Activated CD4-positive, alpha-beta T cell treated with anti-CD3 and anti-CD28 coated beads, Interleukin-2, amount 50 U/mL, for 16 hours (primary cell): Measurements from ENCODE around the gene ANKRD13B.

Source experiments
- DNase-seq: peaks from one replicate; pipeline ENCODE4 v3.0.0-alpha.2; 2020

The ANKRD13B gene

GRCh38 chr17:29653995-29654714 lies 61.2 kb downstream of the ANKRD13B start:
- DNase-seq = no peak

- DNase-seq = no peak
These were observed 62.4 kb downstream of the ANKRD13B start for GRCh38 chr17:29655323-29655722.

GRCh38 chr17:29659155-29659554 lies 66.2 kb downstream of the ANKRD13B start:
- DNase-seq = peak; percentile 16

GRCh38 chr17:29661213-29661612 lies 68.3 kb downstream of the ANKRD13B start:
- DNase-seq = no peak

GRCh38 chr17:29663155-29663554 lies 70.2 kb downstream of the ANKRD13B start:
- DNase-seq = no peak
